GM19023 (cell line): ENCODE data around the gene CMTM6.
"Not testable (repeated sequence)": the region's sequence is repeated elsewhere in the genome, so short reads cannot be mapped to it uniquely, and the experiment has no call there.

Experiments
- ATAC-seq: cut with Tn5 transposase; IDR thresholded peaks from one replicate; pipeline ENCODE4 v1.9.1; 2021; ENCODE audit warnings: mild to moderate bottlenecking, moderate library complexity; ENCODE audit not compliant: unreplicated experiment

The CMTM6 gene

GRCh38 chr3:32500231-32500630, 2.4 kb downstream of the CMTM6 start:
- no peak for ATAC-seq

GRCh38 chr3:32499585-32499984, 3.1 kb downstream of the CMTM6 start:
- ATAC-seq, result no peak

DNA sequence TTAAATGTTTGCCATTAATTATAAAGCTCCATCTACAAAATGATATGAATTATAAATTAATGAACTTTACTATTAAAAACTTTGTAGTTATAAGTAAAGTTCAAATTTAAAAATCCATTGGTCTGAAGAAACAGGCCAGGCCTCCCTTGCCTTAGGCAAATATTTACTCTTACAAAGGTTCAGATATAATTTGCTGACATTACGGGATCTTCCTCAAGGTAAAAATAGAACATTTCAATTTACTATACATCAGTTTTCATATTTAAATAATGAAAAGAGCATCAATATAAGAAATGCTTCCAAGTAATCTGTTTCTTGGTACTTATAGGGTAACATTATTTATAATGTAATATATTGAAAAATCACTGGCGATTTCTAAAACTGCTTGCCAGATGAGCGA, 3.7 kb downstream of the CMTM6 start:
- ATAC-seq, result no peak

GRCh38 chr3:32498252-32498651, 4.4 kb downstream of the CMTM6 start:
- ATAC-seq, result no peak

- ATAC-seq, result no peak
These were observed 7.0 kb downstream of the CMTM6 start for GRCh38 chr3:32495609-32496008.

DNA sequence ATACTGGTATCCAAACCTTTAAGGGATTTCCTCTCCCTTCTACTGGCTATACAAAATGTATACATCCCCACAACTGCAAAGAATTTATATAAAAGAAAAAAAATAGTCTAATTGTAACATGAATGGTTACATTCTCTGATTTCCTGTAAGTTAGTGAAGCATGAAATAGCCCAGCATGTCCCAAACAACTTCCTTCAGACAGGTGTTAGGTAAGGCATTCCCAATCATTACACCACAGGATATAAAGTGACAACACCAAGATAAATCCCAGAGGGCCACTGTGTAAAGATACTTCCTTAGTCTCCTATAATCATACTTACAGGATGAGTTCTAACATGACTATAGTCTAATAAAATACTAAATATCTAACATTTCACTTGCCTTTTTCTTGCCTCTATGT, 7.6 kb downstream of the CMTM6 start:
- no peak for ATAC-seq

GRCh38 chr3:32493437-32494414, 8.9 kb downstream of the CMTM6 start:
- ATAC-seq, result peak; percentile 86

- ATAC-seq, result no peak
These were observed 9.8 kb downstream of the CMTM6 start for GRCh38 chr3:32492684-32493436.

DNA sequence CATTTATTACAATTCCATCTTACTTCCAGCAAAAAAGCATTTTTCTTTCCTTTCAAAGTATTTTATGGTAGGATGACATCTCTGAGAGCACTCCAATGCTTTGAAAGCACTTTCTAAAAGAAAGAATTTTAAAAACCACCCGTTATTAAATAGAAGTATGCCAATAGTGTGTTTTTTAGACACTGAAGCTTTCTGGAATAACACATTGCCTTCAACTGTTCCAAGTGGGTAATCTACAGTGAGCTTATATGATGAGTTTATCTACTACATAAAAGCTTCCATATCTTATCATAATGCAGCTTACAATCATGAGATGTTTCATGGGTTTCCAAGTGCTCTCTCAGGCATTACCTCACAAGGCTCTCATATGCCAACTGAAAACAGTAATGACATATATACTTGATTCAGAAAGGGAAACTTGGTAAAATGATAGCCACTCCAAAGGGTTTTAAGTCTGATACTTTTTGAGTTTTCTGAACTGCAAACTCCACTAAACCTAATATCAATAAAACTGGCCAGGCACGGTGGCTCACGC, 14.1 kb downstream of the CMTM6 start:
- no peak for ATAC-seq

GRCh38 chr3:32487781-32488473, 14.7 kb downstream of the CMTM6 start:
- no peak for ATAC-seq

DNA sequence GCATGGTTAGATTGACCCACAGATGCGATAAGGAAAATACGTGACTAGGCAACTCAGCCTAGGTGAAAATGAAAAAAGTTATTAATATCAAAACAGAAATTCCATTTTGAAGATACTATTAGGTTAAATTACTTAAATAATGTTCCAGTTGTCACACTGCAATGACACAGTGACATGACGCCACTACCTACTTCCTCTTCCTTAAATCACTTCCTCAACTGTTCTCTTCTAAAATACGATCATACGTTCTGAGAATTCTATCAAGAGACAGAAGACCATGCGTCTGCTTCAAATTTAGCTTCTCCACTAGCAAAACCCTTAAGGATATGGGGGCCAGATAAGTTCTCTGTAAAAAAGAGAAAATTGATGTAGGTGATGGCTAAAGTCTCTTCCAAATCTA, 18.2 kb downstream of the CMTM6 start:
- ATAC-seq, result no peak

GRCh38 chr3:32483772-32484171, 18.9 kb downstream of the CMTM6 start:
- no peak for ATAC-seq

GRCh38 chr3:32482693-32483092, 20.0 kb downstream of the CMTM6 start:
- no peak for ATAC-seq

DNA sequence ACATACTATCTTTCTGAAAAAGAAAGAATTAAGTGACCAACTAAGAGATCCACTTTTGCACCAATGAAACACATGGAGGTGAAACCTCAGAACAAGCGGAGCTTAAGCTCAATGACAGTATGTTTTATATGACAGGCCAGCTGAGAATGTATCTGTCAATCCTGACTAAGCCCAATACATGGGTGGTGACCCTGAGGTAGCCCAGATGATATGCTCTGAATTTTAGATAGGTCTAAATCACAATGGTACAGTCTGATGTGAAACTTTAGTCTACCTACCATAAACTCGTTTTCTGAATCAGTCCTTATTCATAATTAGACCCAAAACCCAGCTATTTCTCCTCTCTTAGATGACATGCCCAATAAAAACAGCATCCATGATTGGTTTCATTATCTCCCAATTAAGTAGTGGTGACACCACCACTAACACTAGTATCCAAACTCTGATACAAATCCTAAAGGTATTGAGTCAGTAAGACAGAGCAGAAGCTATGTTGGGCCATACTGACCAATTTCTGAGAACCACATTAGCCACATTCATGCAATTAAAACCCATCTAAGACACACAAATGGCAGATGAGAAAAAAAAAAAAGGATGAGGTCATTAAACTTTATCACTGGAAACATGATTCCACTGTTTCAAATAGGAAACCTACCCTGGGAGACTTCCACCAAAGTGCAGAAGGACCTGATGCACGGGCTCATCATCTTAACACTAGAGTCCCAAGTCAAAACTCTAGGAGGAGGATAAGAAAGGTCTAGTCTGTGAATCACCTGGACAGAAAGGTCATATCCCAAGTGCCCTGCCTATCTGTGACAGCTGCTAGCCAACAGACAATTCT, 20.6 kb downstream of the CMTM6 start:
- ATAC-seq, result no peak

DNA sequence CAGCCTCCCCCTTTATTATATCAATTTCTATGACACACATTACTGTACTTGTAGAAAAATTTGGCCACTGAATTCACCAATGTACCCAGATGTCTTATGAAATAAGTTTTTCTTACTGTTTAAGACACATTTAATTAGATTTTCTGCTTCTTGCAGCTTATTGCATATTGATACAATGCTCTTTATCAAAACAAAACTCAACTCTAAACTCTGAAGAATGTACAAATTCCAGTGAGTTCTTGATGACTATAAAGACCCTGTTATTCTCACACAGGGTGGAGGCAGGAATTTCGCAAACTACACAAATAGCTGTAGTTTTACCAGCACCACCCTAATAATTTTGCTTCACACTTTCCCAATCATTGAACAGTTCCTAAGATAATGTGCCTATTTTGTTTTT, 22.0 kb downstream of the CMTM6 start:
- ATAC-seq, result no peak

DNA sequence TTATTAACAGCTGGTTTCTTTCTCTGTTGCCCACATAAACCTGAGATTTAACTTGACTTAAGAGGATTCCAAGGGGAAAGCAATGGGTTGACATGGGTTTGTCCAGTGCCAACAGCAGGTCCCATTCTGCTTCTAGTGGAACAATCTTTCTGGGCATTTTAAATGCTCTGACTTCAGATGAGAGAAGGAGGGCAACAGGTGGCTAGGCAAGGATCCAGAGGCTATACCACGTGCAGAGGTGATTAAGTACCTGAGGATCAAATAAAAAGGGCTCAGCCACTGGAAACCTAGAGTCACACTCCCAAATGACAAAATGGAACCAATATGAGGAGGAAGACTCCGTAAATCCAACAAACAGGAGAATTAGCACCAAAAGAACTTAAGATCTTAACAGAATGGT, 28.5 kb downstream of the CMTM6 start:
- ATAC-seq, result no peak

- not testable (repeated sequence) for ATAC-seq
These were observed 30.5 kb downstream of the CMTM6 start for GRCh38 chr3:32472151-32472550.

- ATAC-seq, result no peak
These were observed 31.4 kb downstream of the CMTM6 start for GRCh38 chr3:32471246-32471645.

- ATAC-seq, result no peak
These were observed 32.3 kb downstream of the CMTM6 start for GRCh38 chr3:32470362-32470761.

DNA sequence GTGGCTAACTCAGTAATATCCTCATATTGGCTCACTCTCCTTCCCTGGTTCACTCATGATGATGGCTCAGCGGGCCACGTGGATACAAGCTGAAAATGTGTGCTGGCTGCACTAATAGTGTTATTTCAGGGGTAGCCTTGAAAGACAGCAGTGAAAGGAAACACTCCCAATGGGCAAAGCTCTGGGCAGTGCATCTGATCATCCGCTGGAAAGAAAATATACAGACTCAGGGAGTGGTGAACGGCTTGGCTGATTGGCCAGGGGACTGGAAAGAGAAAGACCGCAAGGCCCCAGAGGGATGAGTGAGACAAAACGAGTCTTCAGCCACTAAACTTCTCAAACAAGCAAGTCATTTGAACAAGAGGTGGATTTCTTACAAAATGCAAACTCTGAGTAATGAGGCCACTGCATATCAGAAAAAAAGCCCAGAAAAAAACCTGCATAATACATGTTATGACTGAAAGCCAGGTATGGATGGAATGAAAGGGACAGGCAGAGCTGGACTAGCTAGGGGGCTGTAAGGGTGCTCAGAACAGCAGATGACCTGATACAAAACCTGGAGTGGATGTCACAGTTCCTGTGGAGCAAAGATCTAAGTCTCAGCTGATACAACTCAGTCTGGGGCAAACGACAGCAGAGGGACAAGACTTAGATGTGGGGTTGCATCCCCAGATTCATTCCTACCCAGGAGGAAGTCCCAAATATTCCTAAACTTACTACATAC, 33.3 kb downstream of the CMTM6 start:
- ATAC-seq, result peak; percentile 28
